Measurements from ENCODE around the gene RLBP1. TPM values are rescaled to one million over a fixed set of nuclear protein-coding genes. Genes with fewer than 3 reads are reported as not detected.

The RLBP1 gene
- total RNA-seq, 1 donor from 2014 or later = not detected

DNA sequence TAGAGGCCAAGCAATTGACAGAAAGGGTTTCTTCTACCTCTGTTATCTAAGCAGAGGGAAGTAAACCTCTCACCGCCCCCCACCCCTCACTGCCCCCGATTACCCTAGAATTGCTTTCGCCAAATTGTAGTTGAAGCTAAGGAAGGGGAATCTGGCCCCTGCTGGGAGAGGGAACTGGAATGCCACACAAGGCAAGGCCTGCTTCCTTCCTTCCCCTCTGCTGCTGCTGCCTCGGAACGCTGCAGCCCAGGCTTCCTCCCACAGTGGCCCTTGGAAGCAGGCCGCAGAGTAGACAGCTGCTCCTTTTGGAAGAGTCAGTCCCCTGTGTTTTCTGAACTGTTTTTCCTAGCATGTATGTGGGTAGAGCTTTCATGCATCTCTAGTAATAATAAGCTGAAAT is 21.6 kb downstream of the RLBP1 start:
- no peaks in the 10 kb centered on the region for H3K9me3 Mint-ChIP-seq
- H3K27ac Mint-ChIP-seq = no peak overlapping the region
- intact Hi-C loops (cut with micrococcal nuclease) = no loop called here
- ATAC-seq (ENCODE audit: low read depth) (no peak), DNase-seq (no peak)
- H3K36me3 Mint-ChIP-seq (ENCODE audit: low read depth) = peaks cover 38% of the 10 kb centered on the region
- ChIA-PET CTCF (interaction anchor here (0.7 to 1.4 kb wide), 3 partner anchors 22 to 142 kb away, joined by 3 to 4 read pairs (median 3); no protein-coding TSS in a partner anchor), POLR2A (no interaction called here)
- TF ChIP-seq, protein P1, sequence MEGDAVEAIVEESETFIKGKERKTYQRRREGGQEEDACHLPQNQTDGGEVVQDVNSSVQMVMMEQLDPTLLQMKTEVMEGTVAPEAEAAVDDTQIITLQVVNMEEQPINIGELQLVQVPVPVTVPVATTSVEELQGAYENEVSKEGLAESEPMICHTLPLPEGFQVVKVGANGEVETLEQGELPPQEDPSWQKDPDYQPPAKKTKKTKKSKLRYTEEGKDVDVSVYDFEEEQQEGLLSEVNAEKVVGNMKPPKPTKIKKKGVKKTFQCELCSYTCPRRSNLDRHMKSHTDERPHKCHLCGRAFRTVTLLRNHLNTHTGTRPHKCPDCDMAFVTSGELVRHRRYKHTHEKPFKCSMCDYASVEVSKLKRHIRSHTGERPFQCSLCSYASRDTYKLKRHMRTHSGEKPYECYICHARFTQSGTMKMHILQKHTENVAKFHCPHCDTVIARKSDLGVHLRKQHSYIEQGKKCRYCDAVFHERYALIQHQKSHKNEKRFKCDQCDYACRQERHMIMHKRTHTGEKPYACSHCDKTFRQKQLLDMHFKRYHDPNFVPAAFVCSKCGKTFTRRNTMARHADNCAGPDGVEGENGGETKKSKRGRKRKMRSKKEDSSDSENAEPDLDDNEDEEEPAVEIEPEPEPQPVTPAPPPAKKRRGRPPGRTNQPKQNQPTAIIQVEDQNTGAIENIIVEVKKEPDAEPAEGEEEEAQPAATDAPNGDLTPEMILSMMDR (IDR thresholded peaks at IDR 0.05) = no peak
- no peaks in the 10 kb centered on the region for H3K27me3 Mint-ChIP-seq
- no peaks in the 10 kb centered on the region for H3K4me1 Mint-ChIP-seq
- no peak overlapping the region for H3K4me3 Mint-ChIP-seq

DNA sequence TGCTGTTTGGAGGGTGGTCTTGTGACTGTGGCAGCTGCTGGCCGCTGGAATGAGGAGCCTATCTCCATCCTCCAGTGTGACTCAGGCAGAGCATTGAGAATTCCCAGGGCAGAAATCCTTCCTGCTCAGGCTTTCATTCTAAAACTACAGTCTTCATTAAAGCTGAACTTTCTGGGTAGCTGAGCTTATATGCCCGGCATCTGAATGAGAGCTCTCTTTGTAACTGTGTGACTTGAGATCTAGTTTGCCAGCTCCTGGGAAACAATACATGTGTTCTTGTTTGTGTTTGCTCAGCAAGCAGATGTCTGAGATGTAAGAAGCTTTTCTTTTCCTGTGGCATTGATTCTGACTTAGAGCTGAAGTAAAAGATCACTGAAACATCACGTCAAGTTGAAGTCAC is 22.4 kb downstream of the RLBP1 start:
- ChIA-PET POLR2A (no interaction called here), CTCF (interaction anchor here (0.9 to 1.4 kb wide), 3 partner anchors 8 to 142 kb away, joined by 3 to 4 read pairs (median 3); no protein-coding TSS in a partner anchor)
- peaks cover 43% of the 10 kb centered on the region for H3K36me3 Mint-ChIP-seq (ENCODE audit: low read depth)
- ATAC-seq (ENCODE audit: low read depth) = no peak
- DNase-seq = no peak
- no peaks in the 10 kb centered on the region for H3K4me1 Mint-ChIP-seq
- H3K27me3 Mint-ChIP-seq = no peaks in the 10 kb centered on the region
- TF ChIP-seq, protein P1 (IDR thresholded peaks at IDR 0.05) = no peak
- no peaks in the 10 kb centered on the region for H3K9me3 Mint-ChIP-seq
- no peak overlapping the region for H3K4me3 Mint-ChIP-seq
- no peak overlapping the region for H3K27ac Mint-ChIP-seq
- intact Hi-C loops (cut with micrococcal nuclease) = no loop called here

GRCh38 chr15:89198196-89198595 is 23.2 kb downstream of the RLBP1 start:
- DNase-seq = no peak
- TF ChIP-seq, protein P1 (IDR thresholded peaks at IDR 0.05) = no peak
- Mint-ChIP-seq H3K4me3 (no peak overlapping the region), H3K36me3 (ENCODE audit: low read depth) (peaks cover 47% of the 10 kb centered on the region), H3K4me1 (no peaks in the 10 kb centered on the region), H3K27ac (no peak overlapping the region), H3K9me3 (no peaks in the 10 kb centered on the region), H3K27me3 (no peaks in the 10 kb centered on the region)
- ChIA-PET POLR2A (no interaction called here), CTCF (interaction anchor here (1.1 kb wide), 1 partner anchor 9 kb away, joined by 3 read pairs; no protein-coding TSS in a partner anchor)
- ATAC-seq (ENCODE audit: low read depth) = no peak
- intact Hi-C loops (cut with micrococcal nuclease) = no loop called here

GRCh38 chr15:89197503-89197971 is 23.8 kb downstream of the RLBP1 start:
- H3K9me3 Mint-ChIP-seq = no peaks in the 10 kb centered on the region
- H3K4me3 Mint-ChIP-seq = no peak overlapping the region
- ChIA-PET CTCF (no interaction called here), POLR2A (no interaction called here)
- DNase-seq (no peak), ATAC-seq (ENCODE audit: low read depth) (no peak)
- no peak overlapping the region for H3K27ac Mint-ChIP-seq
- TF ChIP-seq, protein P1 (IDR thresholded peaks at IDR 0.05) = no peak
- H3K4me1 Mint-ChIP-seq = no peaks in the 10 kb centered on the region
- no peaks in the 10 kb centered on the region for H3K27me3 Mint-ChIP-seq
- peaks cover 54% of the 10 kb centered on the region for H3K36me3 Mint-ChIP-seq (ENCODE audit: low read depth)
- intact Hi-C loops (cut with micrococcal nuclease) = no loop called here

DNA sequence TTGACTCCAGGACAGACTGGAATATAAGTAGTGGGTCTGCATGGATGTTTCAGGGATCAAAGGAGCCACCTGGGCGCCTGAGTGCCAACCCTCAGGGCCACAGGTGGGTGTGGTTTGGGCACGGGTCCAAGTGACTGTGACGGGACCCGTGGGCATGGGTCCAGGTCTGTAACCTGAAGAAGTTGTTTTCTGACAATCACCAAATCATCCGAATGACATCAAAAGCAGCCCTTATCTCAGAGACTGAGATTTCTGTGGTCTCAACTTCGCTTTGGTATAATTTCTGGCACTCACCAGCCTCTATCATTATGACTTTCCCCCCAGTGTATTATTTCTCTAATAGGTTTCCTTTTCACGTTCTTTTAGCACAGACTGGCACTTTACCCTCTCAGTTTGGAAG is 24.4 kb downstream of the RLBP1 start:
- no peak for DNase-seq
- TF ChIP-seq, protein P1 (IDR thresholded peaks at IDR 0.05) = no peak
- Mint-ChIP-seq H3K9me3 (no peaks in the 10 kb centered on the region), H3K4me3 (no peak overlapping the region), H3K27me3 (no peaks in the 10 kb centered on the region), H3K27ac (no peak overlapping the region), H3K36me3 (ENCODE audit: low read depth) (peaks cover 59% of the 10 kb centered on the region), H3K4me1 (no peaks in the 10 kb centered on the region)
- no peak for ATAC-seq (ENCODE audit: low read depth)
- POLR2A ChIA-PET = no interaction called here
- CTCF ChIA-PET = no interaction called here
- intact Hi-C loops (cut with micrococcal nuclease) = no loop called here
